ENCODE data around the gene DYNC2H1.
A peak's percentile ranks its signal among the peaks of the same experiment; 100 is the strongest.

Gene DYNC2H1

GRCh38 chr11:103228807-103229206, 119.6 kb downstream of the DYNC2H1 start:
- peak; percentile 61 for DNase-seq (ENCODE audit: low read depth)
- H3K4me3 ChIP-seq (ENCODE audit: low read length): no peak overlapping the region
- TF ChIP-seq CTCF (conservative IDR thresholded peaks at IDR 0.05; ENCODE audit: low read depth, low read length): no peak

GRCh38 chr11:103234974-103235373, 125.7 kb downstream of the DYNC2H1 start:
- no peak for TF ChIP-seq CTCF (conservative IDR thresholded peaks at IDR 0.05; ENCODE audit: low read depth, low read length)
- H3K4me3 ChIP-seq (ENCODE audit: low read length): no peak overlapping the region
- DNase-seq (ENCODE audit: low read depth): peak; percentile 44

GRCh38 chr11:103241574-103241973, 132.3 kb downstream of the DYNC2H1 start:
- no peak for DNase-seq (ENCODE audit: low read depth)
- no peak overlapping the region for H3K4me3 ChIP-seq (ENCODE audit: low read length)
- no peak for TF ChIP-seq CTCF (conservative IDR thresholded peaks at IDR 0.05; ENCODE audit: low read depth, low read length)

GRCh38 chr11:103254123-103254522, 144.9 kb downstream of the DYNC2H1 start:
- DNase-seq (ENCODE audit: low read depth): no peak
- H3K4me3 ChIP-seq (ENCODE audit: low read length): no peak overlapping the region
- no peak for TF ChIP-seq CTCF (conservative IDR thresholded peaks at IDR 0.05; ENCODE audit: low read depth, low read length)

- peak; percentile 34 for TF ChIP-seq CTCF (conservative IDR thresholded peaks at IDR 0.05; ENCODE audit: low read depth, low read length)
- no peak for DNase-seq (ENCODE audit: low read depth)
- H3K4me3 ChIP-seq (ENCODE audit: low read length): no peak overlapping the region
Observed at GRCh38 chr11:103257360-103257759, 148.1 kb downstream of the DYNC2H1 start.

- no peak for DNase-seq (ENCODE audit: low read depth)
- no peak for TF ChIP-seq CTCF (conservative IDR thresholded peaks at IDR 0.05; ENCODE audit: low read depth, low read length)
- H3K4me3 ChIP-seq (ENCODE audit: low read length): no peak overlapping the region
Observed at GRCh38 chr11:103266167-103266831, 157.1 kb downstream of the DYNC2H1 start.

- no peak for DNase-seq (ENCODE audit: low read depth)
- no peak for TF ChIP-seq CTCF (conservative IDR thresholded peaks at IDR 0.05; ENCODE audit: low read depth, low read length)
- H3K4me3 ChIP-seq (ENCODE audit: low read length): no peak overlapping the region
Observed at GRCh38 chr11:103272876-103273275, 163.7 kb downstream of the DYNC2H1 start.
